Adrenal gland (tissue), 12 donors: Measurements from ENCODE around the gene PIEZO2. TPM values are rescaled to one million over a fixed set of nuclear protein-coding genes. Genes with fewer than 3 reads are reported as not detected.

Source experiments
- DNase-seq, 7 donors: peaks; one replicate each; pipeline ENCODE4 v3.0.0-alpha.2; 2019 to 2020
- H3K27ac ChIP-seq, 5 donors: fragments of 200-600 bp; sonication (generic) in 4 of 5; 1 replicate in 3 of 5; 2 replicates in 2 of 5; pipeline versions ENCODE4 v1.5.1 to v1.8.0; 2016 to 2020; ENCODE audit warnings: mild to moderate bottlenecking in 1 of 5
- H3K27me3 ChIP-seq: fragments of 200-600 bp; 2 replicates; pipeline ENCODE4 v1.8.0; 2021
- H3K36me3 ChIP-seq, 2 donors: fragments of 200-600 bp; replicated peaks in 1 of 2; 1 replicate in 1 of 2; 2 replicates in 1 of 2; pipeline versions ENCODE4 v1.5.1 to v1.8.0; 2018 to 2022
- H3K4me1 ChIP-seq, 2 donors: fragments of 200-600 bp; replicated peaks in 1 of 2; 1 replicate in 1 of 2; 2 replicates in 1 of 2; pipeline versions ENCODE4 v1.5.1 to v1.8.0; 2018 to 2021
- H3K4me3 ChIP-seq, 4 donors: fragments of 200-600 bp; sonication (generic) in 3 of 4; one replicate each; pipeline ENCODE4 v1.5.1; 2016 to 2018
- H3K9me3 ChIP-seq, 3 donors: fragments of 200-600 bp; sonication (generic) in 1 of 3; replicated peaks in 1 of 3; 1 replicate in 2 of 3; 2 replicates in 1 of 3; pipeline versions ENCODE4 v1.5.1 to v1.8.0; 2016 to 2021
- CTCF ChIP-seq, 6 experiments: fragments of 450-650 bp in 4 of 6; fragments of 200-600 bp in 2 of 6; sonication (generic) in 1 of 6; IDR thresholded peaks; 1 replicate in 5 of 6; 2 replicates in 1 of 6; pipeline versions ENCODE4 v1.5.1 to v1.8.0; 2016 to 2021; ENCODE audit warnings: antibody characterized with exemption in 6 of 6, mild to moderate bottlenecking in 2 of 6, moderate library complexity in 1 of 6
- POLR2A ChIP-seq, 2 donors: fragments of 450-650 bp; IDR thresholded peaks; one replicate each; pipeline ENCODE4 v1.6.1; 2017; ENCODE audit warnings: antibody characterized with exemption in 2 of 2, mild to moderate bottlenecking in 2 of 2, moderate library complexity in 1 of 2
- WGBS, 4 donors: extraction: QIAGEN DNeasy Blood & Tissue Kit in 2 of 4; methylation state at CpG; one replicate each; pipeline versions ENCODE4 v1.1.5 to v1.1.7; 2013 to 2017; 5-methylcytosine and 5-hydroxymethylcytosine counted together
- intact Hi-C, 2 donors: fragments of 100-400 bp; cut with DNase I; formaldehyde crosslinking; loops; one replicate each; pipeline versions ENCODE4 v1.14.1 to v1.15.0; 2022 to 2023
- polyA plus RNA-seq, 3 donors: library from polyadenylated mRNA; stranded (reverse); fragments of 200-250 nt in 2 of 3; fragments of 350-450 nt in 1 of 3; fragmentation: Illumina TruSeq in 1 of 3; extraction: RNeasy Lipid Tissue Mini Kit (QIAGEN cat#74804) in 1 of 3; gene quantifications; one replicate each; pipeline ENCODE4 v1.2.3, GENCODE V29; 2013 to 2014
- total RNA-seq, 9 donors: library from RNA; depleted of rRNA in 4 of 9; stranded (reverse); fragments of >200 nt in 4 of 9; fragments of 120-200 nt in 1 of 9; fragmentation: NEBNext Ultra II Directional in 1 of 9; extraction: Animal tissue kit (Norgen Biotek cat#: 25700) in 1 of 9; gene quantifications; one replicate each; pipeline versions ENCODE4 v1.1.0 to v1.2.4, GENCODE V29; 2013 to 2023
- donor health status: healthy with polysubstance abuse.
- donor health status: Bipolar disorder and iron deficiency.
- donor health status: DM: yes; HTN: yes; CAD: no.
- donor health status: DM: no; HTN: no; CAD: no.
- donor health status: DM: no; HTN: no; CAD: no.
- donor health status: DM: yes; HTN: yes; CAD: no.

Gene PIEZO2
- total and polyA plus RNA-seq, 12 donors, result 0.88 to 18.0 (median 2.6) TPM

DNA sequence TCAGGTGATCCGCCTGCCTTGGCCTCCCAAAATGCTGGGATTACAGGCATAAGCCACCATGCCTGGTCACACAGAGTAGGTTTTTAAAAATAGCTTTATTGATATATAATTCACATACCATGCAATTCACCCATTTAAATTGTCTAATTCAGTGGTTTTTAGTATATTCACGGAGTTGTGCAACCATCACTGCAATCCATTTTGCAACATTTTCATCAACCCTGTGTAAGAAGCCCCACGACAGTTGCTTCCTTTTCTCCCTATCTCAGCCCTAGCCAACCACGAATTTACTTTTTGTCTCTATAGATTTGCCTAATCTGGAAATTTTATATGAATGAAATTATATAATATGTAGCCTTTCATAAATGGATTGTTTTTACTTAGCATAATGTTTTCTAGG lies 357.2 kb downstream of the PIEZO2 start:
- intact Hi-C loops, result no loop called here
- Histone ChIP-seq H3K4me1 (no peaks in the 10 kb centered on the region), H3K4me3 (no peak overlapping the region), H3K27me3 (no peaks in the 10 kb centered on the region), H3K36me3 (no peaks in the 10 kb centered on the region), H3K9me3 (no peaks in the 10 kb centered on the region), H3K27ac (no peak overlapping the region)
- WGBS, 4 donors, result 67 to 79% (median 77%) methylated on average over 4 of the region's 4 CpGs
- TF ChIP-seq CTCF (IDR thresholded peaks at IDR 0.05) (no peak), POLR2A (IDR thresholded peaks at IDR 0.05) (no peak)
- no peak for DNase-seq

DNA sequence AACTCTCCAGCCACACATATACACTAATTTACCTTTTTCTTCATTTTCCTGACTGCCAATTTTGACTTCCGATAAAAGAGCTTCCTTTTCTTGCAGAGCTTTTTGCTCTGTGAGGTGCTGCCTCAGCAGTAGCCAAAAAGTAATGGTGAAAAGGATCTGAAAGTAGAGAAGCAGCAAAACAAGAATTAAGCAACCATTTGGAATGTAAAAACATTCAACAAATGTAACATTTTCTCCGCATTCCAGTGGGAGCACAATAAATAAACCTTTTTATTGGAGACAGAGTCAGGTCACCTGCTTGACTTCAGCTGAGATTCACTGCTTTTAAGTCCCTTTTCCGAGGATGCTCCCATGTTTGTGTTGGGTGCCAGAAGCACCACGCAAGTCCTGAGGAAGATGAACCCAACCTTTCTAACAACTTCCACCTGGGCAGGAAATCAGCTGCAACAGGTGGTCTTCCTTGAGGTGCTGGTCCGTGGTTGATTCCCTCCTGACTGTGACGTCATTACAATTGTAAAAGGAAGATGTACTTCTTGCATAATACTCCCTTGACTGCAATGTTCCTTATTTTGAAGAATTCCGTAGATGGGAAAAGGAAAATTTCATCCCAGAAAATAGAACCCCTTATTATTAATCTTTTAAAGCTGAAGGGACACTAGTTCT lies 358.1 kb downstream of the PIEZO2 start:
- intact Hi-C loops, result no loop called here
- DNase-seq, result no peak
- H3K27me3 ChIP-seq, result no peaks in the 10 kb centered on the region
- H3K27ac ChIP-seq, result peak overlapping the region in 1 of 5 donors; percentile 61
- WGBS, 4 donors, result 50 to 62% (median 57%) methylated on average over 7 of the region's 7 CpGs
- no peak for TF ChIP-seq CTCF (IDR thresholded peaks at IDR 0.05)
- H3K4me1 ChIP-seq, result no peaks in the 10 kb centered on the region
- H3K9me3 ChIP-seq, result no peaks in the 10 kb centered on the region
- H3K4me3 ChIP-seq, result no peak overlapping the region
- H3K36me3 ChIP-seq, result no peaks in the 10 kb centered on the region

GRCh38 chr18:10789180-10789579 lies 360.2 kb downstream of the PIEZO2 start:
- no peak overlapping the region for H3K27ac ChIP-seq
- 70 to 82% (median 79%) methylated on average over 2 of the region's 2 CpGs for WGBS, 4 donors
- H3K4me3 ChIP-seq, result no peak overlapping the region
- no peaks in the 10 kb centered on the region for H3K27me3 ChIP-seq
- no peaks in the 10 kb centered on the region for H3K4me1 ChIP-seq
- H3K9me3 ChIP-seq, result no peaks in the 10 kb centered on the region
- no peak for DNase-seq
- intact Hi-C loops, result no loop called here
- no peaks in the 10 kb centered on the region for H3K36me3 ChIP-seq
- TF ChIP-seq POLR2A (IDR thresholded peaks at IDR 0.05) (no peak), CTCF (IDR thresholded peaks at IDR 0.05) (no peak)

DNA sequence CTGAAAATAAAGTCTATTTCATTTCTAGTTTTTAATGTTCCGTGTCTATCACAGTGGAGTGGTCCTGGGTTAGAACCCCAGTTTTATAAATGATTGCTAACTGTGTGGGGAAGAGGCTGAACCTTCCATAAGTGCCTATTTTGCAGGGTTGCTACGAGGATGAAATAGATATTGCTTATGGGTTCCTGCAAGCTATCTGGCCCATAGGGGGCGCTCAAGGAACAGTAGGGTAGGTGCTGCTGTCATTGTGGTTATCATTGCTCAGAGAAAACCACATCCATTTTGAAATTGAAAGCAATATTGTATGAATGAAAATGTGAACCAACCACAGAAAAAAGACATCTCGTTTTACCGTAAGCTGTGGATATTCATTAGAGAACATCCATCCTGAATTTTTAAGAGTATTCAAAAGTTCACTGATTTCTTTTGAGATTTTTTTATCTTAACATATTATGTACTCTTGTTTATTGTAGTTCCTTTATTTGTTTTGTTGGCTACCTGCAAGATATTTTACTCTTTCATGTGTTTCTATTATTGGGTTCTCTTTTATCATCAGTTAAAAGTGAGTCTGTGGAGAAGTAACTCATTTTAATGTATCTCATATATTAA lies 362.0 kb downstream of the PIEZO2 start:
- Histone ChIP-seq H3K4me1 (no peaks in the 10 kb centered on the region), H3K27ac (no peak overlapping the region), H3K36me3 (no peaks in the 10 kb centered on the region), H3K9me3 (no peaks in the 10 kb centered on the region), H3K27me3 (no peaks in the 10 kb centered on the region), H3K4me3 (no peak overlapping the region)
- whole genome bisulfite sequencing, 4 donors, result 24 to 32% (median 28%) methylated on average over 5 of the region's 5 CpGs
- intact Hi-C loops, result no loop called here
- TF ChIP-seq CTCF (IDR thresholded peaks at IDR 0.05) (peak; percentile 51 to 81 (median 57)), POLR2A (IDR thresholded peaks at IDR 0.05) (no peak)
- peak; percentile 62 to 89 (median 83) for DNase-seq
